Heart left ventricle (tissue), 13 donors: Measurements from ENCODE around the gene CHCHD3.

Experiments used
- POLR2A ChIP-seq, 2 donors: fragments of 450-650 bp; IDR thresholded peaks; one replicate each; pipeline ENCODE4 v1.6.1; 2017; ENCODE audit warnings: antibody characterized with exemption in 2 of 2, mild to moderate bottlenecking in 2 of 2, moderate library complexity in 2 of 2
- TF ChIP-seq, protein P1 (sequence below), 12 donors: fragments of 200-600 bp; sonication (generic) in 4 of 12; IDR thresholded peaks; one replicate each; pipeline versions ENCODE4 v1.5.0 to v1.8.0; 2018 to 2022; ENCODE audit warnings: antibody characterized with exemption in 12 of 12, mild to moderate bottlenecking in 5 of 12
- donor health status: ischemic (EF 13 %, LVEDD 7.1; RV severe dilation, severe dysfunction).
- donor health status: DM: no; HTN: yes; CAD: no.
- donor health status: DM: no; HTN: no; CAD: no.
- donor health status: ischemic (EF 25% LVEDD 6.9; RV normal size, moderate dysfunction).
- donor health status: ischemic (EF 25% LVEDD 5.7; RV mildly dilated, moderate dysfunction).
- donor health status: ischemic (EF 35%, LVEDD 5.7; RV mildly dilated, moderate dysfunction).
- donor health status: nonischemic (EF 11% LVEDD 7.7; RV severe dilation, severe dysfunction).
- donor health status: DM: yes; HTN: yes; CAD: no.
- donor health status: PGD.
- donor health status: ischemic (EF 29% LVEDD 5.4; RV normal size, mild dysfunction).
- donor health status: nonischemic (EF 23%, LVEDD 6.1; RV moderate dilation, normal function).

DNA sequence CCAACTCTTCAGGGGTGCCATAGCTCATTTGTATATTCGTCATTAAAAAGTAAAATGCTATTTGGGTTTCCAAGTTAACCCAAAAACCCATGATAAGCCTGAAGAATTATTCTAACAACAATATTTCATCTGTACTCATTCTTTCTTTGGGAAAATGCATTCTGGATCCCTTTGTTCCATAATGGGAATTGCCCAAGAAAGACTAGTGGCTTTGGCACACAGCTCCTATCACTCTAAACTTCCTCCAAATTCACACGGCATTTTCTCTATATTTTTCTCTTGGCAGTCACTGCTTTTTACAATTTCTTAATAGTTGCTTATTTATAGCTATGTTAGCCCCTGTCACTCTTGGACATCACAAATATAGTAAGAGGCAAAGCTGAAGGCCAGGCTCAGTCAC is 29.1 kb downstream of the CHCHD3 start:
- no peak for TF ChIP-seq POLR2A (IDR thresholded peaks at IDR 0.05)
- TF ChIP-seq, protein P1, sequence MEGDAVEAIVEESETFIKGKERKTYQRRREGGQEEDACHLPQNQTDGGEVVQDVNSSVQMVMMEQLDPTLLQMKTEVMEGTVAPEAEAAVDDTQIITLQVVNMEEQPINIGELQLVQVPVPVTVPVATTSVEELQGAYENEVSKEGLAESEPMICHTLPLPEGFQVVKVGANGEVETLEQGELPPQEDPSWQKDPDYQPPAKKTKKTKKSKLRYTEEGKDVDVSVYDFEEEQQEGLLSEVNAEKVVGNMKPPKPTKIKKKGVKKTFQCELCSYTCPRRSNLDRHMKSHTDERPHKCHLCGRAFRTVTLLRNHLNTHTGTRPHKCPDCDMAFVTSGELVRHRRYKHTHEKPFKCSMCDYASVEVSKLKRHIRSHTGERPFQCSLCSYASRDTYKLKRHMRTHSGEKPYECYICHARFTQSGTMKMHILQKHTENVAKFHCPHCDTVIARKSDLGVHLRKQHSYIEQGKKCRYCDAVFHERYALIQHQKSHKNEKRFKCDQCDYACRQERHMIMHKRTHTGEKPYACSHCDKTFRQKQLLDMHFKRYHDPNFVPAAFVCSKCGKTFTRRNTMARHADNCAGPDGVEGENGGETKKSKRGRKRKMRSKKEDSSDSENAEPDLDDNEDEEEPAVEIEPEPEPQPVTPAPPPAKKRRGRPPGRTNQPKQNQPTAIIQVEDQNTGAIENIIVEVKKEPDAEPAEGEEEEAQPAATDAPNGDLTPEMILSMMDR (IDR thresholded peaks at IDR 0.05): no peak
